Tongue (tissue), 2 donors: ENCODE measurements around the gene CPB2. TPM values are rescaled to one million over a fixed set of nuclear protein-coding genes. Genes with fewer than 3 reads are reported as not detected.
A peak's percentile ranks its signal among the peaks of the same experiment; 100 is the strongest.

Experiments
- DNase-seq: peaks from one replicate; pipeline ENCODE4 v3.0.0-alpha.2; 2015
- total RNA-seq: library from RNA; depleted of rRNA; stranded (reverse); fragments of >200 nt; gene quantifications from one replicate; pipeline ENCODE4 v1.2.3, GENCODE V29; 2014

CPB2 gene
- total RNA-seq, 1 donor from 2014 or later, result not detected

GRCh38 chr13:46127358-46128023, 22.7 kb upstream of the CPB2 start:
- no peak for DNase-seq

GRCh38 chr13:46126552-46127357, 21.9 kb upstream of the CPB2 start:
- DNase-seq, result peak; percentile 81

GRCh38 chr13:46126056-46126455, 21.2 kb upstream of the CPB2 start:
- DNase-seq, result no peak

- no peak for DNase-seq
Observed at GRCh38 chr13:46124967-46125933, 20.4 kb upstream of the CPB2 start.

GRCh38 chr13:46124531-46124966, 19.7 kb upstream of the CPB2 start:
- DNase-seq, result no peak

- DNase-seq, result no peak
Observed at GRCh38 chr13:46122304-46122703, 17.5 kb upstream of the CPB2 start.

GRCh38 chr13:46121597-46122163, 16.8 kb upstream of the CPB2 start:
- no peak for DNase-seq

GRCh38 chr13:46121033-46121432, 16.2 kb upstream of the CPB2 start:
- peak; percentile 38 for DNase-seq

GRCh38 chr13:46119883-46120614, 15.2 kb upstream of the CPB2 start:
- no peak for DNase-seq

GRCh38 chr13:46116653-46117502, 12.0 kb upstream of the CPB2 start:
- DNase-seq, result no peak

GRCh38 chr13:46114613-46115012, 9.8 kb upstream of the CPB2 start:
- no peak for DNase-seq

GRCh38 chr13:46113596-46113995, 8.8 kb upstream of the CPB2 start:
- DNase-seq, result no peak

- DNase-seq, result no peak
Observed at GRCh38 chr13:46111151-46111550, 6.3 kb upstream of the CPB2 start.

GRCh38 chr13:46109451-46109850, 4.6 kb upstream of the CPB2 start:
- no peak for DNase-seq

GRCh38 chr13:46106839-46107371, 2.1 kb upstream of the CPB2 start:
- DNase-seq, result no peak

- no peak for DNase-seq
Observed at GRCh38 chr13:46103037-46103436, 1.8 kb downstream of the CPB2 start.

- DNase-seq, result no peak
Observed at GRCh38 chr13:46102255-46102605, 2.6 kb downstream of the CPB2 start.

GRCh38 chr13:46101484-46102254, 3.2 kb downstream of the CPB2 start:
- no peak for DNase-seq

- no peak for DNase-seq
Observed at GRCh38 chr13:46101002-46101401, 3.8 kb downstream of the CPB2 start.
